Omental fat pad (tissue), 4 donors: Measurements from ENCODE around the gene GNG14. TPM values are rescaled to one million over a fixed set of nuclear protein-coding genes. Genes with fewer than 3 reads are reported as not detected.

Source experiments
- ATAC-seq: fragments of 150-250 bp; one replicate; pipeline ENCODE4 v1.9.1; 2016; ENCODE audit warnings: mild to moderate bottlenecking, moderate library complexity; ENCODE audit not compliant: low FRiP score
- DNase-seq: peaks from one replicate; pipeline ENCODE4 v3.0.0-alpha.2; 2019; ENCODE audit warnings: low spot score
- CTCF ChIP-seq, 3 donors: fragments of 450-650 bp; IDR thresholded peaks; one replicate each; pipeline ENCODE4 v1.5.1; 2016 to 2017; ENCODE audit warnings: antibody characterized with exemption in 3 of 3, mild to moderate bottlenecking in 3 of 3, moderate library complexity in 2 of 3
- total RNA-seq, 4 donors: library from RNA; depleted of rRNA; stranded (reverse); fragments of >200 nt; gene quantifications; one replicate each; pipeline ENCODE4 v1.1.0, GENCODE V29; 2016

Gene GNG14
- total RNA-seq, 4 donors from 2014 or later = not detected

DNA sequence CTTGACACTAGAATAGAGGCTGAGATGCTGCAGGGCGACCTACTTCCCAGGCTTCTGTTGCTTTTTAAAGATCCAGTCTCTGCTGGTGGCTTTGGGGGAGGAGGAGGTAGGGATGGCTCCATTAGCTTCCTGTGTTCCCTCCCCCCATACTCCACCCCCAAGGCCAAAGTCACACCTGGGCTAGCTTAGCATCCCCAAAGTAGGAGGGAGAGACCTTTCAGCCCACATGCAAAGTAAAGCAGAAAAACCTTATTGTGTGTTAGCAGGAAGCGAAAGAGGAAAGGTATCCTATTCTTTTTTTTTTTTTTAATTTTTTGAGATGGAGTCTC lies 39.2 kb downstream of the GNG14 start:
- ATAC-seq (no peak), DNase-seq (no peak)

DNA sequence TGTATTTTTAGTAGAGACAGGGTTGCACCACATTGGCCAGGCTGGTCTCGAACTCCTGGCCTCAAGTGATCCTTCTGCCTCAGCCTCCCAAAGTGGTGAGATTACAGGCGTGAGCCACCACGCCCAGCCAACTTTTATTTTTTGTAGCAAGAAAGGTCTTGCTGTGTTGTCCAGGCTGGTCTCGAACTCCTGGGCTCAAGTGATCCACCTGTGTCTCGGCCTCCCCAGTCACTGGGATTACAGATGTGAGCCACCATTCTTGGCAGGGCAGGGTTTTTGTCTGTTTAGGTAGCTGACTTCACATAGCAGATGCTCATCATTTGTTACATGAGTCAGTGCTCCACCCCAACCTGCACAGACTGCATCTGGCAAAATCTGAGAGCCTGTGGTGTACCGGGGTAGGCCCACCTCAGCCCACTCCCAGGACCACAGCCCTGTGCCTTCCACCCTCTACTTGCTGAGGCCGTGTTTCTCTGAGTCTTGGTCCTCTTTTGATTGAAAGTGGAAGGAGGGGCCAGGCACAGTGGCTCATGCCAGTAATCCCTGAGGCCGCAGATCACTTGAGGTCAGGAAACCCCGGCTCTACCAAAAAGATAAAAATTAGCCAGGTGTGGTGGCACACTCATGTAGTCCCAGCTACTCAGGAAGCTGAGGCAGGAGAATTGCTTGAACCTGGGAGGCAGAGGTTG lies 40.1 kb downstream of the GNG14 start:
- ATAC-seq = no peak
- DNase-seq = no peak
- TF ChIP-seq CTCF (IDR thresholded peaks at IDR 0.05) = no peak

More for the DNA sequence above, 39.2 kb downstream of the GNG14 start:
- TF ChIP-seq CTCF (IDR thresholded peaks at IDR 0.05) = no peak

DNA sequence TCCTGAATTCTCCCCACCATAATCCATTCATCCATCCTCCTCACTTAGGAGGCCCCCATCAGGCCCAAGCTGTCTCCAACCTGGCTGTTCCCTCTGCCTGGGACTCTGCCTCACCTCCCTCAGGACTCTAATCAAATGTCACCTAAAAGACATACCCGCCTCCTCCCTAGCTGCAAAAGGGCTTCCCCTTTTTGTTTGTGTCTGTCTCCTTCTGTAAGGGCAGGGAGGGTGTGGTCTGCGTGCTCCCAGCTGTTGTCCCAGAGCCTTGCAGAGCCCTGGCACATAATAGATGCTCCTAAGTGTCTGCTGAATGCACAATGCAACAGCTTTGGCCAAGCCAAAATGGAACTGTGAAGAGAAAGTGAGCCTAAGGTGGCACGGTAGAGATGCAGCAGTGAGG lies 42.3 kb downstream of the GNG14 start:
- TF ChIP-seq CTCF (IDR thresholded peaks at IDR 0.05) = no peak
- DNase-seq (no peak), ATAC-seq (no peak)

DNA sequence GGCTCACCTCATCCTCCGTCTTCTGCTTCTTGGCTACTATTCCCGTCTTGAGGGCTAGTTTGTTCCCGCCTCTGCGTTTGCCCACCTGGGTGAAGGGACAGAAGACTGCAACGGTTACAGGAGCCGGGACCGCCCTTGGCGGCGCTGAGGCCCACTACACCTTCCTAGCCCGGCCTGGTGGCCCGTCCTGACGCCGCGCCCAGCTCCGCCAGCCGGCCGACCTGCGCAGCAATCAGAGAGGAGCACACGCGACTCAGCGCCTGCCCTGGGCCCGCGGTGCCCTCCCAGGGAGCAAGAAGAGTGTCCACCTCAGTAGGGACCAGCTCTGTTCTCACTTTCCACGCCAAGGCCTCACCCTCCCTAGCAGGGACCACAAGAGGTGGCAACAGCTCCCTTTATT lies 43.5 kb downstream of the GNG14 start:
- no peak for DNase-seq
- TF ChIP-seq CTCF (IDR thresholded peaks at IDR 0.05) = no peak
- no peak for ATAC-seq

DNA sequence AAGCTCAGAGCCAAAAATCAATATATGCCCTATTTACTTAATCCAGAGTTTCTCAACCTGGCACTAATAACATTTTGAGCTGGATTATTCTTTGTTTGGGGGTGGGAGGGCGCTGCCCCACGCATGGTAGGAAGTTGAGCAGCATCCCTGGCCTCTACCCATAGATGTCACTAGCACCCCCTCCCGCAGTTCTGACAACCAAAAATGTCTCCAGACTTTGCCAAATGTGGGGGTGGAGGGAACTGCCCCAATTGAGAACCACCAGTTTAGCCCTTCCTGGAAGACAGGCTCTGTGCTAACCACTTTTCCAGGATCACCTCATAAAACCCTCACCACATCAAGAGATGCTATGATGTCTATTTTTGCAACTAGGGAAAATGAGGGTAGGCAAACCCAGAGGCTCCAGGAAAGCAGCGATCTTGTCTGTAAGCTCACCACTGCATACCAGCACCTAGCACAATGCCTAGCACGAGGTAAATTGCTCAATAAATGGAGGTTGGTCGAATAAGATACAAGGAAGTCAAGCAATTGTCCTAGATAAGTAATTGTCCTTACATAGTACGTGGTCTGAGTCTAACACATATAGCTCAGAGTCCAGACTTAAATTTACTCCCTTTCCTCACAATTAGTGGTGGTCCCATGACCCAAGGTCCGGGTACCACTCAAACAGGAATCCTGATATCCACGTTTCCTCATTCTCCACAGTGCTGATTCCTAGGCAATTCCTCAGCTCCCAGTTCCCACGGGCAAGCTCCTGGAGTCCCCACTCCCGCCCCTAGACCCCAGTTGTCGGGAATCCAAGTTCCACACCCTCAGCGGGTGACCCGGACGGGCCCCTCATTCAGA lies 45.8 kb downstream of the GNG14 start:
- no peak for DNase-seq
- no peak for TF ChIP-seq CTCF (IDR thresholded peaks at IDR 0.05)
- ATAC-seq = no peak

DNA sequence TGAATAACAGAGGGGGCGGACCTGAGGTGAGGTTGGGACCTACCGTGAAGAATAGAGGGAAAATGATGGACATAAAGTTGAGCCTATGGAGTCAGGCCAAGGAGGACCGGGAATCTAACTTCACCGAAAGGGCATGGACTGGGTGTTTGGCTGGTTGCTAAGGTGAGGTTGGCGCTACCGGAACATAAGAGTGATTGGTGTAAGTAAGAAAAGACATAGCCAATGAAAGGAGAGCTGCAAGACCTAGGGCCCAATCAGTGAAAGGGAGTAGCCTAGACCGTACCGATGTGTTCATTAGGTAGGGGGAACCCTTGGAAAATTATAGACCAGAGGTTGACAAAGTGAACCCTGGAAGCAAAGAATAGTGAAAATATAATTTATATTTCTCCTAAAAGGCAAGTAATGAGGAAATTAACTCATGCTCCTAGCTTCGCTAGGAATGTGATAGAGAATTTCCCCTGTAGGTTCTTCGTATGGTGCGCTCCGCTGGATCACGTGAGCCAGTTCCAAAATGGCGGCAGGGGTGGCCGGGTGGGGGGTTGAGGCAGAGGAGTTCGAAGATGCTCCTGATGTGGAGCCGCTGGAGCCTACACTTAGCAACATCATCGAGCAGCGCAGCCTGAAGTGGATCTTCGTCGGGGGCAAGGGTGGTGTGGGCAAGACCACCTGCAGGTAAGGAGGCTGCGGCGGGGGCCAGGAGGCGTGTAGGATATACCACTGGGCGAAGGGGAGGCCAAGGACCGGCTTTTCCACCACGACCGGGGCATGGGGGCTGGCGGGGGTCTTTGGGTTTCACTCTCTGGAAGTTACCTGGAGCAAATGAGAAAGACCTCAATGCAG lies 49.4 kb downstream of the GNG14 start, which contains the start of gene GET3:
GET3 (plus strand) TSS at position 503 of the 840 bp plus-strand sequence; CDS start at position 512, 9 bp downstream.
- ATAC-seq (peak; percentile 98), DNase-seq (peak; percentile 76)
- peak in 1 of 3 donors; percentile 13 for TF ChIP-seq CTCF (IDR thresholded peaks at IDR 0.05)
